K562 (cell line): ENCODE measurements around the gene PSEN1. TPM values are rescaled to one million over a fixed set of nuclear protein-coding genes. Genes with fewer than 3 reads are reported as not detected.

Experiments used
- ARID4B ChIP-seq: sonication (generic); formaldehyde crosslinking; IDR thresholded peaks from 2 replicates; pipeline ENCODE4 v1.8.0; 2022; ENCODE audit warnings: mild to moderate bottlenecking, missing genetic modification reagents
- DIDO1 ChIP-seq: fragments of 450-650 bp; IDR thresholded peaks from 2 replicates; pipeline ENCODE4 v1.6.1; 2016; ENCODE audit warnings: low read depth, missing biosample characterization, missing genetic modification characterization
- ETV5 ChIP-seq: sonication (generic); formaldehyde crosslinking; IDR thresholded peaks from 2 replicates; pipeline ENCODE4 v1.4.0; 2020; ENCODE audit warnings: low read depth, mild to moderate bottlenecking, missing genetic modification reagents
- HBP1 ChIP-seq: fragments of 450-650 bp; formaldehyde crosslinking; IDR thresholded peaks from 2 replicates; pipeline ENCODE4 v1.4.0; 2022; ENCODE audit warnings: missing genetic modification characterization
- HIVEP1 ChIP-seq: fragments of 250-450 bp; sonication (Bioruptor Pico); IDR thresholded peaks from 2 replicates; pipeline ENCODE4 v1.4.0; 2020; ENCODE audit warnings: mild to moderate bottlenecking
- MEIS2 ChIP-seq: fragments of 450-650 bp; IDR thresholded peaks from 2 replicates; pipeline ENCODE4 v1.6.1; 2014; ENCODE audit warnings: mild to moderate bottlenecking; ENCODE audit not compliant: partially characterized antibody
- PHF20 ChIP-seq: fragments of 450-650 bp; IDR thresholded peaks from 2 replicates; pipeline ENCODE4 v1.6.1; 2018; ENCODE audit not compliant: partially characterized antibody
- PHF8 ChIP-seq: fragments of 200-600 bp; sonication (generic); IDR thresholded peaks from 2 replicates; pipeline ENCODE4 v1.6.1; 2012; ENCODE audit warnings: mixed run types, mild to moderate bottlenecking, inconsistent platforms, low read length, moderate library complexity, borderline replicate concordance
- POLR2AphosphoS2 ChIP-seq: IDR thresholded peaks from 2 replicates; pipeline ENCODE4 v1.6.1; 2012; ENCODE audit warnings: low read length, improper control_type of control experiment
- RBFOX2 ChIP-seq: fragments of 200-400 bp; formaldehyde crosslinking; IDR thresholded peaks from 2 replicates; pipeline ENCODE4 v1.6.1; 2017; ENCODE audit warnings: low read depth, mild to moderate bottlenecking, low read length, moderate library complexity
- STAG1 ChIP-seq: sonication (generic); formaldehyde crosslinking; IDR thresholded peaks from 2 replicates; pipeline ENCODE4 v1.5.0; 2020; ENCODE audit warnings: missing genetic modification reagents, borderline replicate concordance
- STAT5B ChIP-seq: fragments of 250-450 bp; sonication (Bioruptor Pico); IDR thresholded peaks from 2 replicates; pipeline ENCODE4 v1.8.0; 2021; ENCODE audit warnings: mild to moderate bottlenecking, inconsistent platforms
- TBL1XR1 ChIP-seq, 2 experiments: IDR thresholded peaks; 2 replicates each; pipeline ENCODE4 v1.6.1; 2012; ENCODE audit warnings: improper control_type of control experiment in 2 of 2, low read length in 2 of 2, mild to moderate bottlenecking in 1 of 2
- VEZF1 ChIP-seq: fragments of 200-800 bp; sonication (Bioruptor generic); IDR thresholded peaks from 2 replicates; pipeline ENCODE4 v1.6.1; 2017; ENCODE audit warnings: missing genetic modification characterization, missing compliant biosample characterization
- ZNF740 ChIP-seq, 3 experiments: fragments of 200-800 bp in 1 of 3; sonication (Bioruptor generic) in 1 of 3; sonication (generic) in 1 of 3; formaldehyde crosslinking in 1 of 3; IDR thresholded peaks; 2 replicates each; pipeline versions ENCODE4 v1.6.1 to v1.8.0; 2016 to 2022; ENCODE audit warnings: mild to moderate bottlenecking in 2 of 3, missing compliant biosample characterization in 2 of 3, missing genetic modification characterization in 2 of 3, missing genetic modification reagents in 1 of 3
- polyA plus RNA-seq, 8 experiments: library from polyadenylated mRNA; depleted of rRNA in 4 of 8; stranded (reverse) in 5 of 8; unstranded in 3 of 8; fragments of >200 nt; fragmentation: Nextera tagmentation in 2 of 8; fragmentation: Illumina TruSeq in 1 of 8; extraction: Ambion mirVana in 2 of 8; extraction: Trizol in 1 of 8; gene quantifications; 2 replicates each; pipeline versions ENCODE4 v1.2.1 to v1.2.3, GENCODE V29; 2011 to 2014; ENCODE audit warnings: inconsistent platforms in 1 of 8, missing spikeins in 1 of 8
- total RNA-seq, 7 experiments: library from RNA; depleted of rRNA in 6 of 7; stranded (reverse); fragments of >200 nt in 6 of 7; fragmentation: Illumina TruSeq in 2 of 7; extraction: Trizol in 2 of 7; gene quantifications; 2 replicates each; pipeline versions ENCODE4 v1.2.1 to v1.2.3, GENCODE V29; 2011 to 2021; ENCODE audit warnings: low replicate concordance in 1 of 7

The PSEN1 gene
- total and polyA plus RNA-seq, 9 of the 15 experiments (the other 6 are each of a cell fraction or from before 2014, with no cell fraction given): 6.5 to 25.2 (median 14.3) TPM

GRCh38 chr14:73245480-73246325 lies 109.4 kb downstream of the PSEN1 start (continued):
- peak; percentile 70 for TF ChIP-seq RBFOX2
- no peak for TF ChIP-seq HBP1 (CRISPR knock-in tag)
- no peak for TF ChIP-seq PHF20
- no peak for TF ChIP-seq DIDO1 (tag)
- no peak for TF ChIP-seq ZNF740 (CRISPR knock-in tag; IDR thresholded peaks at IDR 0.05)
- TF ChIP-seq ZNF740 (tag; IDR thresholded peaks at IDR 0.05): no peak
- TF ChIP-seq PHF8: peak; percentile 33; the same call in 1 of the 2 replicates
- no peak for TF ChIP-seq STAT5B (CRISPR knock-in tag)
- no peak for TF ChIP-seq HIVEP1
- TF ChIP-seq ETV5 (CRISPR knock-in tag): 0 out of 2 replicates have a peak, but pooled peaks have one; percentile 52
- no peak for TF ChIP-seq MEIS2
- TF ChIP-seq VEZF1 (CRISPR knock-in tag): peak; percentile 49
- no peak for TF ChIP-seq TBL1XR1 (IDR thresholded peaks at IDR 0.05; ENCODE audit: low read length in 2 of 2)
- TF ChIP-seq POLR2AphosphoS2: no peak
- TF ChIP-seq ARID4B (CRISPR knock-in tag): no peak
- TF ChIP-seq STAG1: no peak
